K562 (cell line): ENCODE results near the gene PSMD1. TPM values are rescaled to one million over a fixed set of nuclear protein-coding genes. Genes with fewer than 3 reads are reported as not detected.

Experiments
- FOS ChIP-seq: IDR thresholded peaks from 3 replicates; pipeline ENCODE4 v1.6.1; 2011; ENCODE audit not compliant: insufficient read length; ENCODE audit errors: extremely low read depth
- GTF2B ChIP-seq: IDR thresholded peaks from 2 replicates; pipeline ENCODE4 v1.6.1; 2011; ENCODE audit not compliant: insufficient read length; ENCODE audit errors: extremely low read depth
- HMGXB4 ChIP-seq: sonication (generic); formaldehyde crosslinking; IDR thresholded peaks from 2 replicates; pipeline ENCODE4 v1.8.1; 2023; ENCODE audit warnings: mild to moderate bottlenecking, missing genetic modification reagents
- HNRNPLL ChIP-seq: fragments of 200-400 bp; formaldehyde crosslinking; IDR thresholded peaks from 2 replicates; pipeline ENCODE4 v1.6.1; 2017; ENCODE audit warnings: low read length, low read depth, mild to moderate bottlenecking; ENCODE audit not compliant: poor library complexity, severe bottlenecking
- LEF1 ChIP-seq: fragments of 450-650 bp; IDR thresholded peaks from 2 replicates; pipeline ENCODE4 v1.6.1; 2016; ENCODE audit warnings: mild to moderate bottlenecking
- MBD2 ChIP-seq: sonication (generic); IDR thresholded peaks from 2 replicates; pipeline ENCODE4 v1.6.1; 2016; ENCODE audit warnings: low read depth, borderline replicate concordance
- MCM5 ChIP-seq: fragments of 450-650 bp; IDR thresholded peaks from 2 replicates; pipeline ENCODE4 v1.6.1; 2016; ENCODE audit warnings: low read depth
- MLLT1 ChIP-seq, 2 experiments: fragments of 450-650 bp; IDR thresholded peaks; 2 replicates each; pipeline ENCODE4 v1.6.1; 2016
- MTA3 ChIP-seq: fragments of 450-650 bp; formaldehyde crosslinking; IDR thresholded peaks from 2 replicates; pipeline ENCODE4 v1.6.1; 2017; ENCODE audit warnings: mild to moderate bottlenecking, borderline replicate concordance
- NFYB ChIP-seq: IDR thresholded peaks from 2 replicates; pipeline ENCODE4 v1.6.1; 2011; ENCODE audit warnings: mild to moderate bottlenecking, moderate library complexity; ENCODE audit not compliant: insufficient read length; ENCODE audit errors: extremely low read depth
- NR1H2 ChIP-seq: sonication (generic); formaldehyde crosslinking; IDR thresholded peaks from 2 replicates; pipeline ENCODE4 v1.4.0; 2020; ENCODE audit warnings: mild to moderate bottlenecking, missing genetic modification reagents
- NRF1 ChIP-seq, 2 experiments: fragments of 450-650 bp; IDR thresholded peaks in 1 of 2; conservative IDR thresholded peaks in 1 of 2; 2 replicates each; pipeline ENCODE4 v1.6.1; 2014; ENCODE audit warnings: mild to moderate bottlenecking in 2 of 2
- PCBP2 ChIP-seq: fragments of 200-400 bp; formaldehyde crosslinking; IDR thresholded peaks from 2 replicates; pipeline ENCODE4 v1.6.1; 2018; ENCODE audit warnings: low read length, low read depth, mild to moderate bottlenecking, moderate library complexity; ENCODE audit not compliant: poor library complexity, severe bottlenecking
- PHB2 ChIP-seq: fragments of 450-650 bp; IDR thresholded peaks from 2 replicates; pipeline ENCODE4 v1.6.1; 2017; ENCODE audit warnings: low read depth
- RBM14 ChIP-seq: fragments of 200-400 bp; formaldehyde crosslinking; IDR thresholded peaks from 2 replicates; pipeline ENCODE4 v1.6.1; 2018; ENCODE audit warnings: low read depth, mild to moderate bottlenecking, low read length, moderate library complexity, borderline replicate concordance; ENCODE audit not compliant: insufficient read depth
- RERE ChIP-seq: sonication (generic); formaldehyde crosslinking; IDR thresholded peaks from 2 replicates; pipeline ENCODE4 v1.8.0; 2023; ENCODE audit warnings: missing genetic modification reagents, mild to moderate bottlenecking, borderline replicate concordance
- RFX7 ChIP-seq: fragments of 250-450 bp; sonication (Bioruptor Pico); IDR thresholded peaks from 2 replicates; pipeline ENCODE4 v1.5.1; 2021; ENCODE audit warnings: mild to moderate bottlenecking
- SMC3 ChIP-seq: conservative IDR thresholded peaks from 2 replicates; pipeline ENCODE4 v1.6.1; 2011; ENCODE audit warnings: low read depth, low read length, improper control_type of control experiment; ENCODE audit not compliant: insufficient read depth
- polyA plus RNA-seq, 8 experiments: library from polyadenylated mRNA; depleted of rRNA in 4 of 8; stranded (reverse) in 5 of 8; unstranded in 3 of 8; fragments of >200 nt; fragmentation: Nextera tagmentation in 2 of 8; fragmentation: Illumina TruSeq in 1 of 8; extraction: Ambion mirVana in 2 of 8; extraction: Trizol in 1 of 8; gene quantifications; 2 replicates each; pipeline versions ENCODE4 v1.2.1 to v1.2.3, GENCODE V29; 2011 to 2014; ENCODE audit warnings: inconsistent platforms in 1 of 8, missing spikeins in 1 of 8
- total RNA-seq, 7 experiments: library from RNA; depleted of rRNA in 6 of 7; stranded (reverse); fragments of >200 nt in 6 of 7; fragmentation: Illumina TruSeq in 2 of 7; extraction: Trizol in 2 of 7; gene quantifications; 2 replicates each; pipeline versions ENCODE4 v1.2.1 to v1.2.3, GENCODE V29; 2011 to 2021; ENCODE audit warnings: low replicate concordance in 1 of 7

PSMD1 gene
- total and polyA plus RNA-seq, 9 of the 15 experiments (the other 6 are each of a cell fraction or from before 2014, with no cell fraction given) = 100 to 257 (median 147) TPM

- TF ChIP-seq RBM14 (no peak), RERE (CRISPR knock-in tag) (no peak), NFYB (peak; percentile 66), FOS (peak; percentile 59), HMGXB4 (CRISPR knock-in tag) (no peak), NRF1 (conservative IDR thresholded peaks at IDR 0.05 in 1 of 2, IDR thresholded peaks at IDR 0.05 in 1 of 2) (peak; percentile 69 to 76), PCBP2 (no peak), MCM5 (no peak), MLLT1 (IDR thresholded peaks at IDR 0.05) (no peak), SMC3 (no peak), PHB2 (no peak), HNRNPLL (peak; percentile 80), RFX7 (no peak), MBD2 (no peak), LEF1 (no peak), GTF2B (no peak), MTA3 (peak; percentile 54; the same call in 1 of the 2 replicates), NR1H2 (CRISPR knock-in tag) (no peak)
Measured at GRCh38 chr2:231198291-231199173, 141.9 kb downstream of the PSMD1 start, which contains the start of gene ARMC9 (continued).
